HL-60 (cell line): ENCODE results near the gene CENPP.

Experiments used
- DNase-seq, 2 experiments: peaks; one replicate each; pipeline ENCODE4 v3.0.0-alpha.2; 2010 to 2020; ENCODE audit warnings: low read depth in 1 of 2, low spot score in 1 of 2
- H3K27ac ChIP-seq: fragments of 250-450 bp; sonication (Bioruptor Pico); replicated peaks from 2 replicates; pipeline ENCODE4 v1.5.1; 2020; ENCODE audit warnings: mild to moderate bottlenecking, moderate library complexity
- H3K27me3 ChIP-seq: fragments of 250-450 bp; sonication (Bioruptor Pico); 2 replicates; pipeline ENCODE4 v1.5.1; 2021; ENCODE audit warnings: mild to moderate bottlenecking, moderate library complexity; ENCODE audit not compliant: insufficient read depth, poor library complexity, severe bottlenecking
- H3K4me3 ChIP-seq: replicated peaks from 2 replicates; pipeline ENCODE4 v1.5.1; 2011; ENCODE audit warnings: mild to moderate bottlenecking, control low read depth, low read length; ENCODE audit not compliant: insufficient read depth
- CTCF ChIP-seq: IDR thresholded peaks from one replicate; pipeline ENCODE4 v1.5.1; 2011; ENCODE audit warnings: low read length, control low read depth, inconsistent platforms; ENCODE audit not compliant: insufficient read depth
- GABPA ChIP-seq: IDR thresholded peaks from 2 replicates; pipeline ENCODE4 v1.6.1; 2012; ENCODE audit warnings: low read depth
- POLR2AphosphoS5 ChIP-seq: IDR thresholded peaks from 2 replicates; pipeline ENCODE4 v1.6.1; 2012; ENCODE audit warnings: low read depth
- REST ChIP-seq: IDR thresholded peaks from 2 replicates; pipeline ENCODE4 v1.6.1; 2012; ENCODE audit warnings: low read depth; ENCODE audit not compliant: insufficient replicate concordance
- SPI1 ChIP-seq: IDR thresholded peaks from 2 replicates; pipeline ENCODE4 v1.6.1; 2012; ENCODE audit warnings: low read depth, mild to moderate bottlenecking, borderline replicate concordance

CENPP gene

GRCh38 chr9:92534204-92534603 is 208.5 kb downstream of the CENPP start:
- DNase-seq: no peak
- Histone ChIP-seq H3K27me3 (no peaks in the 10 kb centered on the region), H3K4me3 (no peak overlapping the region), H3K27ac (no peak overlapping the region)
- TF ChIP-seq POLR2AphosphoS5 (no peak), CTCF (no peak), SPI1 (no peak), REST (no peak), GABPA (no peak)

GRCh38 chr9:92534674-92535073 is 208.9 kb downstream of the CENPP start:
- DNase-seq: peak in 1 of 2 experiments; percentile 3
- TF ChIP-seq GABPA (no peak), REST (no peak), POLR2AphosphoS5 (no peak), SPI1 (no peak), CTCF (no peak)
- no peak overlapping the region for H3K27ac ChIP-seq
- no peaks in the 10 kb centered on the region for H3K27me3 ChIP-seq
- no peak overlapping the region for H3K4me3 ChIP-seq

GRCh38 chr9:92535940-92536850 is 210.4 kb downstream of the CENPP start, which contains the start of gene ECM2:
Gene ECM2 (minus strand): TSS chr9:92535990. CDS start chr9:92522866, 13,124 bp downstream.
- no peaks in the 10 kb centered on the region for H3K27me3 ChIP-seq
- no peak for DNase-seq
- TF ChIP-seq CTCF: no peak
- TF ChIP-seq GABPA: no peak
- TF ChIP-seq SPI1: no peak
- no peak for TF ChIP-seq REST
- TF ChIP-seq POLR2AphosphoS5: no peak
- peak within 1 kb of the TSS; percentile 28; the same call in 1 of the 2 replicates for H3K27ac ChIP-seq
- H3K4me3 ChIP-seq: no peak within 1 kb of the TSS
